GM21786 (cell line): ENCODE measurements around the gene ZFP64.

Experiments used
- ATAC-seq: cut with Tn5 transposase; IDR thresholded peaks from one replicate; pipeline ENCODE4 v1.9.1; 2021; ENCODE audit not compliant: unreplicated experiment

ZFP64 gene

GRCh38 chr20:52105442-52106422, 85.8 kb downstream of the ZFP64 start:
- no peak for ATAC-seq

- no peak for ATAC-seq
Observed at GRCh38 chr20:52104546-52105441, 86.8 kb downstream of the ZFP64 start.

- no peak for ATAC-seq
Observed at GRCh38 chr20:52103913-52104545, 87.5 kb downstream of the ZFP64 start.

GRCh38 chr20:52103335-52103912, 88.2 kb downstream of the ZFP64 start:
- ATAC-seq, result no peak

- ATAC-seq, result no peak
Observed at GRCh38 chr20:52102559-52102958, 89.0 kb downstream of the ZFP64 start.

- no peak for ATAC-seq
Observed at GRCh38 chr20:52102126-52102525, 89.5 kb downstream of the ZFP64 start.
